ENCODE results near the gene IGFL1.
"Not testable (repeated sequence)": the region's sequence is repeated elsewhere in the genome, so short reads cannot be mapped to it uniquely, and the experiment has no call there.

IGFL1 gene

DNA sequence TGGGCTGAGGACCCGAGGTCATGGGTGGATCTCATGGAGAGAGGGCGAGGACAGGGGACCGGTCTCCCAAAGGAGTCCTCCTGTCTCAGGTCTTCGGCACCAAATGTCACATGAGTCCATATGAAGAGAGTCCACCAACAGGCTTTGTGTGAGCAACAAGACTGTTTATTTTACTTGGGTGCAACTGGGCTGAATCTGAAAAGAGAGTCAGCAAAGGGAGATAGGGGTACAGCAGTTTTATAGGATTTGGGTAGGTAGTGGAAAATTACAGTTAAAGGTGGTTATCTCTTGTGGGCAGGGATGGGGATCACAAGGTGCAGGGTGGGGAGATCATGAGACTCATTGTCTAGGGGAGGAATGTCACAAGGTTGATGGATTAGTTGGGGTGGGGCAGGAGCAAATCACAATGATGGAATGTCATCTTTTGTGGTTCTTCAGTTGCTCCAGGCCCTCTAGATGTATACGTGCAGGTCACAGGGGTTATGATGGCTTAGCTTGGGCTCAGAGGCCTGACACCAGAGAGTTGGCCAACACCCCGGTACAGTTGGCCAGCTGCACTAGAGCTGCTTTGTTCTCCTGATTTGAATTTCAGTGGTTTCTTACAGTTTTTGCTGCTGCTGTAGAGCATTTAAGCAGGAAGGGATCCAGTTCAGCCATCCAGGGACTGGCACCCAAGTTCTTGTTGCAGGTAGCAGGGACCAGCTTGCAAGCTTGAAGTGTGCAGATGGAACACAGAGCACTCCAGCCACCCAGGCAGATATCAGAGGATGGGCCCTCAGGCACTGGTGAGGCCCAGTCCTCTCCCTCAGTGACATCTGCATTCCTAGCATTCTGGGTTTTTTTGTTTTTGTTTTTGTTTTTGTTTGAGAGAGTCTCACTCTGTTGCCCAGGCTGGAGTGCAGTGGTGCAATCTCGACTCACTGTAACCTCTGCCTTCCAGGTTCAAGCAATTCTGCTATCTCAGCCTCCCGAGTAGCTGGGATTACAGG, 26.4 kb upstream of the IGFL1 start:
- DNase-seq: no peak

DNA sequence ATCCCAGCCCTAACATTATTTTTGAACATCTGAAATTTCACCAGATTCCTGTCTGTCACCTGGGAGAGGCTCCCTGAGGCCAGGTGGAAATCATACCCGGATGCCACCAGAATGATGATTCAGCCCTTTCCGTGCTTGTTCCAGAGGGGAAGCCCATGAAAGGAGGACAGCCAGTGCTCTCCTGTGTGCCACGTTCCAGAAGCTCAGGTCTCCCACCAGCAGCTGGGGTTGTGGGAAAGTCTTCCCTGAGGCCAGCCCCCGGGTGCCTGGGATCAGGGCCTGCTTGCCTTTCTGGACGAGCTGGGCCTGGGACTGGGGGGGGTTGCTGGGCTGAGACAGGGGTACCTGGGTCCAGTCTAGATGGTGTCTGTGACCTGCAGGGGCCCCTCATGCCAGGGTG, 25.5 kb upstream of the IGFL1 start:
- no peak for DNase-seq

DNA sequence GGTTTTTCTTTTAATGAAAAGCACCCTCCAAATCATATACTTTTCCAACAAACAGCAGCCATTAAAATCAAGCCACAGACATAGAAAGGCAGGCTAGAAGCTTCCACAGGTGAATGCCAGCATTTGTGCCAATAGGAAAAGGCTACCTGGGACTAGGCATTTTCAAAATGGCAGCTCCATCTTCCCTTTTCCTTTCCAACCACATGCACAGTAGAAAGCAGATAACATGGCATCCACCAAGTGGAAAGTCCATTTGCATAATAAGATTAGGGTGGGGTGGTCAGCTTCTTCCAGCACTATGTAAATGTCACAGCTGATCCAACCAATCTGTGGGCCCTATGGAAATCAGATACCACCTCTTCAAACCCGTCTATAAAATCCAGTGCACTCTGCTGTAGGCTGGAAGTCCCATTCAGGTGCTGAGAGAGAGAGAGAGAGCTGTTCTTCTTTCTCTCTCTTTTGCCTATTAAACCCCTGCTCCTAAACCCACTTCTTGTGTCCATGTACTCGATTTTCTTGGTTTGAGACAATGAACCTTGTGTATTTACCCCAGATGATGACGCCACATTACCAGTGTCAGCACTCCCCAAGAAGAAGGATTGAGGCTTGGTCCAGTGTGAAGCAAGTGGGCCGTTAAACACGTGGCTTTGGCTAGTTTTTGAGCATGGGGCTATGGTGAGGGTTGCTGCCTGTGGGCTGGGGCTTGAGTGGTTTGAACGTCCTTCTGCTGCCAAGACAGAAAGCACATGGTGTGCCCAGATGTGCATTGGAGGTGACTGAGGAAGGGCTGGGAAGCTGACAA, 24.2 kb upstream of the IGFL1 start:
- no peak for DNase-seq

DNA sequence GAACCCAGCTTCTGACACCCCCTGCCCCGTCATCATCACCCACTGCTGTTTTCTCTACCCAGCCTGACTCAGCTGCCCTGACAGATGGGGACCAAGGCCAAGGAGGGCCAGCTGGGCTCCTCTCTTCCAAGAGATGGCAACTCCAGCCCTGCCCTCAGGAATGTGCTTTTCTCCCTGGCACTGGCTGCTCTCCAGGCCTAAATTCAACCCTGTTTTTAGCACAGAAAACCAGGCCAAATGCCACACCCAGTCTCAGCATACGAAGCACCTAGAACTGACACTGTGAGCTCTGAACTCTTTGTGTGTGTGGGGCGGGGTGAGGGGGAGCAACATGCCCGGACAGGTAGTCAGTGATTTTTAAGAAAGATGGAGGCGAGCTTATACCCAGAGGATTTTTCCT, 23.4 kb upstream of the IGFL1 start:
- no peak for DNase-seq

DNA sequence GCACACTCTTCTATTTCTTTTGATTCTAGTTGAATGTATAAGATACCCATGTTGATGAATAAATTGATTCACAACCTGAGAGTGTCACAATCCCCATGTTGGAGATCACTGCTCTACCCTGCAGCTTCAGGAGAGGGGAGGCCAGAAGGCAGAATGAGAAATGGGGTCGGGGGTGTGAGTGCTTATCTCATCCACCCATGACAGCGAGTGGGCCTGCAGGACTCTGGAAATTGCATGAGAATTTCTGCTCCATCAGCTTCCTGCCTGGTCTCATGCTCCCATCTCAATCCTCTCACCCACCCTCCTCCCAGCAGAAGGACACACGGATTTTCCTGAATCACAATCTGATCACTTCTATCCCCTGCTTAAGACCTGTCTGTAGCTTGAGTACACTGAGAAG, 22.9 kb upstream of the IGFL1 start:
- no peak for DNase-seq

DNA sequence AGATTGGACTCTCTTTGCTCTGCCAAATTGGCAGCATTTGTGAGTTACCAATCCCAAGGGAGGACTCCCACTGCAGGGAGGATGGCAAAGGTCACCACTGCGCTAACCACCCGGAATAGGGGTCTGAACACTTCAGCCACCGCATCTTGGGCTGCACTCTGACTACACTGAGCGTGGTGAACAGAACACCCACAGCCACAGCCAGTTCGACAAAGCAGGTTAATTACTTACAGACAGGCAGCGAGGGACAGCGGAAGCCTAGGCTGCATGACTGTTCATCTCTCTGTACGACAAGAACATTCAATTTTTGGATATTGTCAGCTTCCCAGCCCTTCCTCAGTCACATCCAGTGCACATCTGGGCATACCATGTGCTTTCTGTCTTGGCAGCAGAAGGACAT, 21.7 kb upstream of the IGFL1 start:
- not testable (repeated sequence) for DNase-seq

DNA sequence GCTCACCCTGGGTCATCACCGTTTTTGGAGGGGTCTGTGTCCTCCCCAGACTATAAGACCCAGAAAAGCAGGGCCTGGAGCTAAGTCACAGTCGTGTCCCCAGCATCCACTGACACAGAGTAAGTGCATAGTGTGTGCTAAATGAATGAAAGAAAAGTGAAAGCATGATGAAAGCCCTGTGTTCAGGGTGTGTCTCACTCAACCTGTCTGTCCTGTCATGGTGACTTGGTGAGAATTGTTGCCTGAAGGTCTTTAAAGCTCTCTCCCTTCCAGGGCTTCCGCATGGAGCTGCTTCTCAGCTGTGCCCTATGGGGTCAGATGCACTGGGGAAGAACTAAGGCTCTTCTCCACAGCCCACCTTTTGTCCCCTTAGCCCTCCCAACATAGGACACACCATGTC, 20.5 kb upstream of the IGFL1 start:
- no peak for DNase-seq

DNA sequence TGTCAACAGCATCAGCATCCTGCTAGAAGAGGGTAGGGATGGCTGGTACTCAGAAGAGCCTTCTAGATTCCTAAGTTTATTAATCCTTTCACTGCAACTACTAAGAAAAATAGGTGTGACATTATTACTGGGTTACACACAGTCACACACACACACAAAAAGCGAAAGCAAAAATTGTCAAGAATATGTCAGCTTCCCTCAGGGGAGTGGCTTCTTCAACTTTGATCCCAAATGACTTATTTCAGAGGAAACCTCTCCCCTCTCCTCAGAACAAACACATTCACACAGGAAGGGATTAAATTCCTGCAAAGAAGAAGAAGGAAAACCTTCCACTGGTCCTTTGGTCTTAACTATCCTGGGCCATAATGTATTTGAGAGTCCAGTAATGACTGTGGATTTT, 20.1 kb upstream of the IGFL1 start:
- DNase-seq: no peak

DNA sequence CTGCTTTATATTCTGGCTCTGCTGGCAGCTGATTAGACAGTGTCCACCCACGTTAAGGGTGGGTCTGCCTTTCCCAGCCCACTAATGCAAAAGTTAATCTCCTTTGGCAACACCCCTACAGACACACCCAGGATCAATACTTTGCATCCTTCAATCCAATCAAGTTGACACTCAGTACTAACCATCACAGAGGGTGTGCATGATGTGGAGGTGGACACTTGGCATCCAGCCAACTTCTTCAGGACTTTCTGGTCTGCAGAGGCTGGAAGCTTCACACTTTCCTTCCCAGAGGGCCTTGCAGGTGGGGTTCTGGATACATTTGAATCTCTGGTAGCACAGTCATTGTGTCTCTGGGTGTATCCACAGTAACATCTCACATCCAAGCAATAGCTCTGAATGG, 18.9 kb upstream of the IGFL1 start:
- DNase-seq: no peak

DNA sequence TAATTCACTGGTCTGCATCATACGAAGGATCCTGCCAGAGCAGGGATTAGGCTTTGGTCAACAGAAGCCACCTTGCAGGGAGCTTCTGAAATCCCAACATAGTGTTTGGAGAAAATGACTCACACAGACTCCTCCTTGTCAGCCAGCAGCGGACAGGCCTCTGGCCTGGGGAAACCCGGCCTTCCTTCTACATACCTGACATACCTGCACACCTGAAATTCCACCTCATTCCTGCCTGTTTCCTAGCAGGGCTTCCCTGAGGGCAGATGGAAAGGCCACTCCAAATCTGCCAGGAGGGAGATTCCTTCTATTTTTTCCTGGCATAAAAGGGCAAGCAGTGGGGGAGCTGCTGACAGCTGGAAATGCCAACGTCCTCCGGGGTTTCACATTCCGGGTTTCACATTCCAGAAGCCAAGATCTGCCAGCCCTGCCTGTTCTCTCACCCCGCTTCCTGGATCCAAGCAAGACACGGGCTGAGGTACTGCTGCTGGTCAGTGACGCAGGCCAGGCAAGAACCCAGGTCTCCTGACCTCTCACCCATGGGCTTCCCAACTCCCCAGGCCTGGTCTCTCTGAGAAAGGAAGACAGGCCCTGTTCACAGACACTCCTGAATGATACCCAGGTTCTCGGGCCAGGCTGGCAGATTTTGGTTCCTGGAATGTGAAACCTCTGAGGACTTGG, 18.2 kb upstream of the IGFL1 start:
- no peak for DNase-seq

DNA sequence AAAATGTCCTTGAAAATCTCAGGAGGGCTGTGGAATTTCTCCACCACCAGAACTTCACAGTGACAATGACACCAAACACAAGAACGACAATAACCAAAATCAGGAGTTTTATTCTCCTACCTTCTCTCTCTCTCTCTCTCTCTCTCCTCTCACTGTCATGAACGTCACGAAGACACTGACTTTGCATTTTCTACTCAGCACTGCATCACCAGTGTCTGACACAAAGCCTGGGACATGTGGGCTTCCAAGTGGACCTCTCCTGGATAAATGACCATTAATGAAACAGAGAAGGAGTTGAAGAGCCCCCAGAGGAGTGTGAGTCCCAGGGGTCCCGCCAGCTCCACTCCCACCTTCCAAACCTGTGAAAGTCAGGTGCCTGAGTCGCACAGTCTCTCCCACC, 16.9 kb upstream of the IGFL1 start:
- not testable (repeated sequence) for DNase-seq

DNA sequence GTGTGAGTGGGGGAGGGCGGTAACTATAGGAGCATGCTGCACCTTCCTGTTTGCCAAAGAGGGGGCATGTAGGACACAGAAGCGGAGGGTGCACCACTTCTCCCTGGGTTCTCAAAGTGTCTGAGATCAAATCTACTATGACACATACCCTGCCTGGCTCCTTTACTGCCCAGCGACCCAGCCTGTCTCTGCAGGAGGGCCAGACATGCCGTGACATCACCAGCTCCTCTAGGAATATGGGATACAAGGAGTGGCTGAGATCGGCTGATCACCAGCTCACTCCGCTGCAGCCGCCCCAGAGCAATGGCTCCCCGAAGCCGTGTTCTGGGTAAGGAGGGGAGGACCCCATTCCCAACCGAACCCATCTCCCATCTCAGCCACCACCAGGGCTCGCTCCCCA, 16.4 kb upstream of the IGFL1 start:
- DNase-seq: no peak

DNA sequence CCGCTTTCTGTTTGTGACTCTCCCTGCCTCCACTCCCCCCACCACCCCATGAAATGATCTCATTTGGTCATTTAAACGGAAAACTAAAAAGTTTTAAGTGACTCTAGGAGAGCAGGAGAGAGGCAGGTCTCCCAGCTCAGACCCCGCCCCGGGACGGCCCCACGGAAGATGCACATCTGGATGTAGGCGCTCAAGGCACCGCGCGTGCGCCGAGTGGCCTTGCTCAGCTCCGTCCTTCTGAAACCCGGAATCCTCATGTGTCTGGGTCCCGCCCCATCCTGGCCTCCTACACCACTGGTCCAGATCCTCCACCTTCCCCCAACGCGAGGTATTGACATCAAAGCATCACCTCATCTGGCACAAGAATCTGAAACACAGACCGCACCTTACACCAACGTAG, 15.7 kb upstream of the IGFL1 start:
- DNase-seq: no peak

DNA sequence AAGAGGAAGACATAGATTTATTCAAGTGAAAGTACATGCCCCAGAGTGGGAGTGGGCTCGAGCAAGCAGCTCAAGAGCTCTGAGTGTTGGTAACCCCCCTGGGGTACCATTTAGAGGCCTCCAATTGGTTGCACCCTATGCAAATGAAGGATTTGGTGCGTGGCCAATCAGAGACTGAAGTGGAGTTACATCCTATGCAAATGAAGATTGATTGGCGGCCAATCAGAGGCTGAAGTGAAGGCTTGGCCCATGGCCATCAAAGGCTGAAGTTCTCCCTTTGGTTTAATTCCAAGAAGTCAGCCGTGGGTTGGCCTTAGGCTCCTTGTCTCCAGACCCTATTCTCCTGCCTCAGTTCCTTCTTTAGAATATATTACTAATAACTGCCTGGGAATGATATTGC, 12.9 kb upstream of the IGFL1 start:
- DNase-seq: no peak

DNA sequence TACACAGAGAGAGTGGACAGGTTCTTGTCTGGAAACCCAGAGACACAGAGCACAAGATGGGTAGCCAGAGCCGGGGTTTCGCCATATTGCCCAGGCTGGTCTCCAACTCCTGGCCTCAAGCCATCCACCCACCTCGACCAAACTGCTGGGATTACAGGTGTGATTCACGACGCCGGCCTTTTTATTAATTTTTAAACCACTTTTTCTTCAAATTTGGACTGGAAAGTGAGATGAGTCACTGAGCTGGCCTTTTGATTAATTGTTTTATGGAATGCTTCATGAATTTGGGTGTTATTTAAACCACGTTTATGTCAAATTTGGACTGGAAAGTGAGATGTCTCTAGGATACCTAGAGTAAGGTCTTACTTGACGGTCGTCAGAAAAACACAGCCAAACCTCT, 12.1 kb upstream of the IGFL1 start:
- no peak for DNase-seq

DNA sequence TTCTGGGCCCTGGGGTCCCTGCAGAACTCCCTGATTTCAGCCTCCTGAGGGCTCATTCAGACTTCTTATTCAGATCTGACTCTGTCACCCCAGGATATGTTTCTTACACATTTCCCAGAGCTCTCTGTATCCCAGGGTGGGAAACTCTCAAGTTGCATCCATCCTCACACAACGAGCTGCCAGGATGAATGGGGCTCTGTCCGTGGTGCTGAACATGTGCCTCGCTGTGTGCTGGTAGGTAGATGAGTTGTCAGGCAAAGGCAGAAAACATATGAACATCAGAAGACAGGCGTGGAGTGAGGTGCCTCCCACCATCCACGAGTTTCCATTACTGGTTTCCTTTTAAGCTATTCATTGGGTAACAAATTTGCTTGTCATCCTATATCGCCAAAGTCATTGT, 11.4 kb upstream of the IGFL1 start:
- no peak for DNase-seq

DNA sequence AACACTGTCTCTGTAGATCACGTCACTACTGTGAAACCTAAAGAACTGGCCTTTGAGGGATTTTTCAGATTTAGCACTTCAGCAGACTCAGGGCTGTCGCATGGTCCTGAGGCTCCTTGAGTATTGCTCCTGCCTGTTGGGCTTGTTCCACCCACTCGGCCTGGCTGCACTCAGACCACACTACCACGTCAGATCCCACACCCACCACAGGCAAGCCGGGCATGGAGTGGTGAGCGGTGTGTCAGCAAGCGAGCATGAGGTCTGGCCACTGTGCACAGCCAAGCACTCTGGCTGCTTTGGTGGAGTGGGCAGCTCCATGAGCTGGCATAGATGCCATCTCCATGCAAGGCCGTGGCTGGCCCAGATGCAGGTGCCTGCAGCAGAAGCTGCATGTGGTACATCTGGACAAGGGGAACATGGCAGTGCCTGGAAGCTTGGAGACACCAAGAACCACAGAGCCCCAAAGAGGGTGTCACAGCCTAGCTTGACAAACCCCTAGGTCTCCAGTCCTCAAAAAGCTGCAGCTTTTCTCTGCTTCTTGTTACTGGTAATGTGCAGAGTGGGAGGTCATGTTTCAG, 9.4 kb upstream of the IGFL1 start:
- DNase-seq: no peak

DNA sequence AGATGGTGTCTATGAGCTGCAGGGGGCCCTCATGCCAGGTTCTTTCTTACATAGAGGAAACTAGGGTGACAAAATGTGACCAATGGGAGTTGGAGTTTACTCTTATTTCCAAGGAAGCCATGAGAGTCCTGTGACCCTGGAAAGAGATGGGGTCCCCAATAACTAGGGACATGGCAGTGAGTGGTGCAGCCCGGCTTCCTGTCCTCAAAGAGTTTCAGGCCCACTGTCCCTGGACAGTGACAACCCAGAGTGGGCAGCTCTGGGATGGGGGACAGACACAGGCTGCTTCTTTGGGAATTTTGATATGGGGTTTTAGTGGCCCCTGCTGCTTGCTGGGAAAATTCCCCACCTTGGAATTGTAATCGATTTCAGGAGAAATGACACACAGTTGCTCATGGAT, 8.4 kb upstream of the IGFL1 start:
- DNase-seq: no peak

DNA sequence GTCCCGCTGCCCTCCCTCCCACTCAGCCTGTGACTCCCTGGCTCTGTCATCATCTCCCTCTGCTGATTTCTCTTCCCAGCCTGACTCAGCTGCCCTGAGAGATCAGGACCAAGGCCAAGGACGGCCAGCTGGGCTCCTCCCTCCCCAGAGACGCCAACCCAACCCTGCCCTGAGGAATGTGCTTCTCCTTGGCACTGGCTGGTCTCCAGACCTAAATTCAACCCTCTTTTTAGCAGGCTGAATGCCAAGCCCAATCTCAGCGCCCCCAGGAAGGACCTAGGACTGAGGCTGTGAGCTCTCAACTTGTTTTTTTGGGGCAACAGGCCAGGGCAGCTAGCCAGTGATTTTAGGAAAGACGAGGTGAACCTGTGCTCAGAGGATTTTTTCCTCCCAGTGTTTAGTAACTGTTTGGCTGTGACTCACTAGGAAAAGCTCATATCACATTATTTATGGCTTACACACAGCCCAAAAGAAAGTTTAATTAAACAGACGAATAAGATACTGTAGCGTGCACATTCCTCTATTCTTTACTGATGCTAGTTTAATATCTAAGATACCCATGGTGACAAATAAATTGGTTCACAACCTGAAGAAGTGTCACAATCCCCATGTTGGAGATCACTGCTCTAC, 7.4 kb upstream of the IGFL1 start:
- DNase-seq: no peak

DNA sequence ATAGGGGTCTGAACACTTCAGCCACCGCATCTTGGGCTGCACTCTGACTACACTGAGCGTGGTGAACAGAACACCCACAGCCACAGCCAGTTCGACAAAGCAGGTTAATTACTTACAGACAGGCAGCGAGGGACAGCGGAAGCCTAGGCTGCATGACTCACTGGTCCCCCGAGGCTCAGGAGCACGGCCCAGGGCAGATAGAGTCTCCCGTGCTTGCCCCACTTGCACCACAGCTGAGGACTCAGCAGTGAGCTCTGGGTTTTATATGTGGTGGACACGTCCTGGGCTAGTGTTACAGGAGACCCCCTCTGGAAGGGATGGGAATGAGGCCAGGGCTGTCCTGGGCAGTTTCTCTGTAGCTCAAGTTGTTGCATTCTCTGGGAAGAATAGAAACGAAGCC, 5.8 kb upstream of the IGFL1 start:
- not testable (repeated sequence) for DNase-seq

DNA sequence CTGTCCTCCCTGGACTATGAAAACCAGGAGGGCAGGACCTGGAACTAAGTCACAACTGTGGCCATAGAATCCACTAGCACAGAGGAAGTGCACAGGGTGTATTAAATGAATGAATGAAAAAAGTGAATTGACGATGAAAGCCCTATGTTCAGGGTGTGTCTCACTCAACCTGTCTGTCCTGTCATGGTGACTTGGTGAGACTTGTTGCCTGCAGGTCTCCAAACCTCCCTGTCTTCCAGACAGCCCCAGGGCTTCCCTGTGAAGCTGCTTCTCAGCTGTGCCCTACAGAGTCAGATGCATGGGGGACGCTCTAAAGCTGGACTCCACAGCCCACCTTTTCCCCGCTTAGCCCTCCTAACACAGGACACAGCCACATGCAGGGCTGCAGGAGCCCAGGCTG, 4.8 kb upstream of the IGFL1 start:
- DNase-seq: no peak

DNA sequence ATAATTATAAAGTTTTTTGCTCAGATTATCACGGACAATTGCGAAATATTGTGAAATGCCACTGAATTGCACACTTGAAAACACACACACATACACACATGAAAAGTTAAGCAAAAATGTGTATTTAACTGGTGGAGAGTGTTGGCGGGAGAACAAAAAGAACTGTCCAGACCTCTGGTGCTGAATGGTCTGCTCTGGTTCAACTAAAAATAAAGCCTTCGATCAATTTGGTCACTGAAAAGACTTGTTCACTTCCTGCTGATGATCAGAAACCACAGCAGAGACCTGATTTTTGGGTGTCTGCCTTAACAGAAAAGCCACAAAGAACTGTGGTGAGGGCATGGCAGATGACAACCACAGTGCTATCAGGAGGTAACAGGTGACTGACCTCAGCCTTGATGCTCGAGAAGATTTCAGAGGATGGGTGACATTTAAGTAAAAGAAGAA, 4.0 kb upstream of the IGFL1 start:
- no peak for DNase-seq
